G401 (cell line): ENCODE measurements around the gene ACP7. TPM values are rescaled to one million over a fixed set of nuclear protein-coding genes. Genes with fewer than 3 reads are reported as not detected.
A peak's percentile ranks its signal among the peaks of the same experiment; 100 is the strongest.
"Not testable (repeated sequence)": the region's sequence is repeated elsewhere in the genome, so short reads cannot be mapped to it uniquely, and the experiment has no call there.

Source experiments
- DNase-seq: peaks from one replicate; pipeline ENCODE4 v3.0.0-alpha.2; 2015; ENCODE audit warnings: low spot score
- in situ Hi-C: cut with HindIII; loops from 2 replicates; pipeline ENCODE4 v1.10.0; 2016; ENCODE audit warnings: low sequenced_read_pairs, mixed read lengths
- total RNA-seq: library from RNA; depleted of rRNA; stranded (reverse); fragments of >200 nt; shearing (Covaris generic); gene quantifications from 2 replicates; pipeline ENCODE4 v1.2.3, GENCODE V29; 2014; rRNA removed

Gene ACP7
- total RNA-seq = not detected in 2 replicates

GRCh38 chr19:39083983-39084731 is at the start of gene ACP7:
Gene ACP7 (plus strand): TSS chr19:39084368. CDS start chr19:39085270, 902 bp downstream.
- in situ Hi-C loops = no loop called here
- peak; percentile 47 for DNase-seq

GRCh38 chr19:39036581-39036980 is 47.6 kb upstream of the ACP7 start:
- in situ Hi-C loops = no loop called here

GRCh38 chr19:39037194-39037593 is 47.0 kb upstream of the ACP7 start:
- in situ Hi-C loops = no loop called here

More at GRCh38 chr19:39036581-39036980, 47.6 kb upstream of the ACP7 start:
- no peak for DNase-seq

GRCh38 chr19:39038098-39038497 is 46.1 kb upstream of the ACP7 start:
- in situ Hi-C loops = no loop called here
- peak; percentile 81 for DNase-seq

More at GRCh38 chr19:39037194-39037593, 47.0 kb upstream of the ACP7 start:
- DNase-seq = no peak

GRCh38 chr19:39045506-39045905 is 38.7 kb upstream of the ACP7 start:
- DNase-seq = no peak
- in situ Hi-C loops = no loop called here

- DNase-seq = no peak
- in situ Hi-C loops = no loop called here
Measured at GRCh38 chr19:39046037-39046821, 37.9 kb upstream of the ACP7 start.

- in situ Hi-C loops = no loop called here
- no peak for DNase-seq
Measured at GRCh38 chr19:39047073-39047472, 37.1 kb upstream of the ACP7 start.

- DNase-seq = peak; percentile 56
- in situ Hi-C loops = no loop called here
Measured at GRCh38 chr19:39052243-39052746, 31.9 kb upstream of the ACP7 start.

GRCh38 chr19:39052846-39053245 is 31.3 kb upstream of the ACP7 start:
- no peak for DNase-seq
- in situ Hi-C loops = no loop called here

GRCh38 chr19:39053276-39054090 is 30.7 kb upstream of the ACP7 start:
- in situ Hi-C loops = no loop called here
- DNase-seq = peak; percentile 98

GRCh38 chr19:39054091-39054470 is 30.1 kb upstream of the ACP7 start:
- DNase-seq = no peak
- in situ Hi-C loops = no loop called here

GRCh38 chr19:39057615-39058014 is 26.6 kb upstream of the ACP7 start:
- DNase-seq = no peak
- in situ Hi-C loops = no loop called here

- DNase-seq = no peak
- in situ Hi-C loops = no loop called here
Measured at GRCh38 chr19:39059302-39059701, 24.9 kb upstream of the ACP7 start.

GRCh38 chr19:39060171-39060570 is 24.0 kb upstream of the ACP7 start:
- in situ Hi-C loops = no loop called here
- DNase-seq = no peak

- in situ Hi-C loops = no loop called here
Measured at GRCh38 chr19:39064405-39064804, 19.8 kb upstream of the ACP7 start.

GRCh38 chr19:39065928-39066327 is 18.2 kb upstream of the ACP7 start:
- in situ Hi-C loops = no loop called here
- DNase-seq = no peak

More at GRCh38 chr19:39064405-39064804, 19.8 kb upstream of the ACP7 start:
- no peak for DNase-seq

- in situ Hi-C loops = no loop called here
- DNase-seq = no peak
Measured at GRCh38 chr19:39067104-39067503, 17.1 kb upstream of the ACP7 start.

- DNase-seq, in situ Hi-C loops: not testable (repeated sequence)
Measured at GRCh38 chr19:39068259-39068658, 15.9 kb upstream of the ACP7 start.

GRCh38 chr19:39070888-39071287 is 13.3 kb upstream of the ACP7 start:
- no peak for DNase-seq
- in situ Hi-C loops = no loop called here
